Transverse colon (tissue), 4 donors: ENCODE results near the gene LRRC47. TPM values are rescaled to one million over a fixed set of nuclear protein-coding genes. Genes with fewer than 3 reads are reported as not detected.

ENCODE experiments used
- DNase-seq: peaks from one replicate; pipeline ENCODE4 v3.0.0-alpha.2; 2019
- H3K27ac ChIP-seq, 4 donors: fragments of 200-600 bp; sonication (generic); 2 replicates each; pipeline ENCODE4 v1.5.1; 2016 to 2018; ENCODE audit warnings: inconsistent platforms in 4 of 4
- H3K27me3 ChIP-seq: fragments of 200-600 bp; sonication (generic); 2 replicates; pipeline ENCODE4 v1.5.1; 2017; ENCODE audit warnings: inconsistent platforms
- H3K36me3 ChIP-seq, 4 donors: fragments of 200-600 bp; sonication (generic); 2 replicates each; pipeline ENCODE4 v1.5.1; 2017 to 2019; ENCODE audit warnings: inconsistent platforms in 4 of 4
- H3K4me1 ChIP-seq, 4 donors: fragments of 200-600 bp; sonication (generic); 2 replicates each; pipeline ENCODE4 v1.5.1; 2017 to 2020; ENCODE audit warnings: inconsistent platforms in 4 of 4
- H3K4me3 ChIP-seq, 4 donors: fragments of 200-600 bp; sonication (generic); 1 replicate in 1 of 4; 2 replicates in 3 of 4; pipeline versions ENCODE4 v1.5.1 to v1.6.1; 2017 to 2019; ENCODE audit warnings: inconsistent platforms in 4 of 4
- H3K9me3 ChIP-seq, 2 donors: fragments of 200-600 bp; sonication (generic); 2 replicates each; pipeline ENCODE4 v1.5.1; 2017 to 2019; ENCODE audit warnings: inconsistent platforms in 2 of 2
- CTCF ChIP-seq, 5 experiments: fragments of 200-600 bp in 3 of 5; fragments of 450-650 bp in 2 of 5; sonication (generic) in 3 of 5; IDR thresholded peaks; 1 replicate in 2 of 5; 2 replicates in 3 of 5; pipeline ENCODE4 v1.5.1; 2016 to 2017; ENCODE audit warnings: antibody characterized with exemption in 5 of 5, inconsistent platforms in 3 of 5, mild to moderate bottlenecking in 2 of 5, moderate library complexity in 1 of 5
- EP300 ChIP-seq: sonication (generic); formaldehyde crosslinking; IDR thresholded peaks from one replicate; pipeline ENCODE4 v1.6.1; 2017; ENCODE audit warnings: antibody characterized with exemption, low read depth
- POLR2A ChIP-seq: fragments of 450-650 bp; IDR thresholded peaks from one replicate; pipeline ENCODE4 v1.6.1; 2016; ENCODE audit warnings: antibody characterized with exemption, mild to moderate bottlenecking, moderate library complexity
- POLR2AphosphoS5 ChIP-seq, 3 donors: sonication (generic); formaldehyde crosslinking; IDR thresholded peaks; one replicate each; pipeline ENCODE4 v1.6.1; 2016; ENCODE audit warnings: antibody characterized with exemption in 3 of 3
- WGBS, 2 donors: methylation state at CpG; one replicate each; pipeline ENCODE4 v1.1.5; 2018; ENCODE audit warnings: low coverage in 1 of 2; 5-methylcytosine and 5-hydroxymethylcytosine counted together
- in situ Hi-C, 4 donors: fragments of 200-750 bp; cut with MboI; loops; one replicate each; pipeline versions ENCODE4 v1.15.0 to v1.15.1; 2017; ENCODE audit warnings: low sequenced_read_pairs in 3 of 4, low pct_ligation_motif_present in 1 of 4, low pct_unique_long_range_greater_than_20kb in 1 of 4
- intact Hi-C: fragments of 100-400 bp; cut with DNase I; formaldehyde crosslinking; loops from one replicate; pipeline ENCODE4 v1.15.1; 2023; ENCODE audit warnings: low total_unique reads
- total RNA-seq, 4 donors: library from RNA; depleted of rRNA; stranded (reverse); fragments of >200 nt; gene quantifications; one replicate each; pipeline ENCODE4 v1.1.0, GENCODE V29; 2016

LRRC47 gene
- total RNA-seq, 4 donors from 2014 or later, result 30.6 to 50.5 (median 38.0) TPM

- in situ Hi-C loops (no loop called here), intact Hi-C loops (no loop called here)
- no peaks in the 10 kb centered on the region for H3K36me3 ChIP-seq
- no peak overlapping the region for H3K27ac ChIP-seq
- no peak for TF ChIP-seq POLR2A
- TF ChIP-seq CTCF (IDR thresholded peaks at IDR 0.05), result no peak
- no peaks in the 10 kb centered on the region for H3K4me1 ChIP-seq
- H3K4me3 ChIP-seq, result no peak overlapping the region
- no peak for DNase-seq
- no peaks in the 10 kb centered on the region for H3K9me3 ChIP-seq
- H3K27me3 ChIP-seq, result no peaks in the 10 kb centered on the region
- WGBS, 2 donors, result 77 to 87% methylated on average over 4 to 9 of the region's 9 CpGs
These were observed 56.3 kb downstream of the LRRC47 start for GRCh38 chr1:3740042-3740441.

DNA sequence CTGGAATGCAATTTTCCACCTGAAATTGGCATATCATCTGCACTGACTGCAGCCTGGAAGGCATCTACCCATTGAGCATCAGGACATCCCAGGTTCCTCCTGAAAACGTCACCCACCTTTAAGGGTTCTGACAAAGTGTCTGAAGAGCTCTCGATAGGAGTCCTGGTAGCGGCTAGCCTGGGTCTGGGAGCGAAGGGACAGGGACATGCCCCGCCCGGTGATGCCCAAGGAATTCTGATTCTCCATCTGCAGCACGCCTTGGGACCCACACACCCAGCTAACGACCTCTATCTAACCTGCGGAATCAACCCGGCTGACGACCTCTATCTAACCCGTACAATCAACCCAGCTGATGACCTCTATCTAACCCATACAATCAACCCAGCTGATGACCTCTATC, 57.4 kb downstream of the LRRC47 start:
- Histone ChIP-seq H3K27ac (no peak overlapping the region), H3K4me3 (no peak overlapping the region), H3K4me1 (no peaks in the 10 kb centered on the region), H3K27me3 (no peaks in the 10 kb centered on the region), H3K36me3 (no peaks in the 10 kb centered on the region), H3K9me3 (no peaks in the 10 kb centered on the region)
- intact Hi-C loops, result no loop called here
- in situ Hi-C loops, result no loop called here
- no peak for DNase-seq
- WGBS, 2 donors, result 91% methylated on average over 12 of the region's 12 CpGs; no CpG with 5 or more reads in 1 of the 2 donors
- TF ChIP-seq EP300, result no peak

DNA sequence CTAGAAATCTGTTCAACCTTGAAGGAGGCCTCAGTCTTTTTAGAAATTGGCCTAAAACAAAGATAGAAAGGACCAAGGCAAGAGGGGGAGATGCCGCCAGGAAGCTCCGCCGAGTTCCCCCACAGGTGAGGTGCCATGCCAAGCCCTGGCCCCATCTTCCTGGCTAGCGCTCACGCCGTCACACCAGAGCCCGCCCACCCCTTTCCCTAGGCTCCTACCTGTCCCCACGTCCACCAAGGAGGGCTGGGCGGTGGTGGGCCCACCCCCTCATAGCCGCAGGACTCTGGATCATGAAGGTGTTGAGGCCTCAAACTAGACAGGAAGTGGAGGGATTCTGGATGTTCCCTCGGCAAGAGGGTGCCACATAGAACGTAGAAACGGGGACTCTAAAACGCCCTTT, 59.6 kb downstream of the LRRC47 start:
- H3K4me1 ChIP-seq, result no peaks in the 10 kb centered on the region
- H3K36me3 ChIP-seq, result no peaks in the 10 kb centered on the region
- peaks cover 14% of the 10 kb centered on the region for H3K27me3 ChIP-seq
- intact Hi-C loops (no loop called here), in situ Hi-C loops (no loop called here)
- WGBS, 2 donors, result 91 to 92% methylated on average over 6 to 14 of the region's 14 CpGs
- TF ChIP-seq POLR2A (no peak), POLR2AphosphoS5 (IDR thresholded peaks at IDR 0.05) (no peak), CTCF (IDR thresholded peaks at IDR 0.05) (no peak), EP300 (no peak)
- no peak overlapping the region for H3K4me3 ChIP-seq
- DNase-seq, result no peak
- H3K27ac ChIP-seq, result no peak overlapping the region
- no peaks in the 10 kb centered on the region for H3K9me3 ChIP-seq

DNA sequence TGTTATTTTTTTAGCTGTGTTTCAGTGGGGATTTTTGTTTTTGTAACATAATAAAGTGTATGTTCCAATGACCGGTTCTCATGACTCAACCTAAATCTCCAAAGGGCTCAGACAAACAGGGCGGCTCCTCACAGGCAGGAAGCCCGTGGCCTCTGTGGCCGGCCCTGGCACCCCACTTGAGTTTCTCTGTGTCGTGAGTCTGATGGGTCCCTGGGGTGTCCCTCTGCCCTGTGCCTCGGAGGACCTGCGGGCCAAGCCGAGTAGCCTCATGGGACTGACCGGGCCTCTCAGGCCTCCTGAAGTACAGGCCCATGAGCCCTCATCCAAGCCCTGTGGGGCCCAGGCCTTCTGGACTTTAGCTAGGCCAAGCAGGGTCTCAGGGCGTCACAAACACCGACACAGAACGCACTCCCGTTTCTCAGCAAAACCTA, 60.2 kb downstream of the LRRC47 start:
- H3K27me3 ChIP-seq, result peaks cover 18% of the 10 kb centered on the region
- in situ Hi-C loops, result no loop called here
- DNase-seq, result no peak
- no peaks in the 10 kb centered on the region for H3K36me3 ChIP-seq
- no peak overlapping the region for H3K4me3 ChIP-seq
- TF ChIP-seq CTCF (IDR thresholded peaks at IDR 0.05) (no peak), POLR2A (no peak), POLR2AphosphoS5 (IDR thresholded peaks at IDR 0.05) (no peak), EP300 (no peak)
- no peak overlapping the region for H3K27ac ChIP-seq
- H3K4me1 ChIP-seq, result no peaks in the 10 kb centered on the region
- intact Hi-C loops, result no loop called here
- H3K9me3 ChIP-seq, result no peaks in the 10 kb centered on the region
- WGBS, 2 donors, result 83% methylated on average over 13 of the region's 13 CpGs; no CpG with 5 or more reads in 1 of the 2 donors

DNA sequence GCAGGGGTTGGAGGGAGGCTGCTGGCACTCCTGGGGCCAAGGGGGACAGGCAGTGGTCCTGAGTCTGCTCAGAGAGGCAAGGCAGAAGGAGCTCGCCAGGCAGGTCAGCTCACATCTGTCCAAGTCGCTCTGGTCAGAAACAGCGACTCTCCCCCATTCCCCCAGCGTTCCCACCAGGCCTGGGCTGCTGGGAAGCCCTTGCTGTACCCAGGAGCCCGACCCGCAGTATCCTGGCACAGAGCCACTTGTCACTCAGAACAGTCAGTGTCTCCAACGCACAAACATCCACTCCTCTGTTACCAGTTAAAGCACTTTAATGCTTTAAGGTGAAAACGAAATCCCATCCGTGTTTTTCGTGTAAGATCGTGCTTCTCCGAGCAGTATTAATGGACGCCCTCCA, 60.6 kb downstream of the LRRC47 start:
- Histone ChIP-seq H3K4me1 (no peaks in the 10 kb centered on the region), H3K9me3 (no peaks in the 10 kb centered on the region), H3K36me3 (no peaks in the 10 kb centered on the region), H3K27ac (no peak overlapping the region), H3K4me3 (no peak overlapping the region), H3K27me3 (peaks cover 18% of the 10 kb centered on the region)
- intact Hi-C loops, result no loop called here
- in situ Hi-C loops, result no loop called here
- TF ChIP-seq POLR2AphosphoS5 (IDR thresholded peaks at IDR 0.05) (no peak), POLR2A (no peak), EP300 (no peak), CTCF (IDR thresholded peaks at IDR 0.05) (no peak)
- DNase-seq, result no peak
- 80 to 86% methylated on average over 1 to 13 of the region's 13 CpGs for WGBS, 2 donors
